ENCODE measurements around the gene THYN1. TPM values are rescaled to one million over a fixed set of nuclear protein-coding genes. Genes with fewer than 3 reads are reported as not detected.
"Not testable (repeated sequence)": the region's sequence is repeated elsewhere in the genome, so short reads cannot be mapped to it uniquely, and the experiment has no call there.

Gene THYN1
- total RNA-seq, 1 donor from 2014 or later = 49.4 TPM

GRCh38 chr11:134275534-134276395 is 22.6 kb upstream of the THYN1 start, which contains the start of gene GLB1L3:
Gene GLB1L3 (plus strand): TSS chr11:134276379. CDS start chr11:134276741, 362 bp downstream.
- intact Hi-C loops (cut with micrococcal nuclease) = loop anchor here (1.0 to 5.0 kb wide), 9 partner anchors 13 to 327 kb away; partner anchors contain the start of genes ACAD8, B3GAT1, GLB1L2 and JAM3

GRCh38 chr11:134275188-134275533 is 22.0 kb upstream of the THYN1 start:
- intact Hi-C loops (cut with micrococcal nuclease) = loop anchor here (1.0 to 5.0 kb wide), 5 partner anchors 22 to 206 kb away; partner anchors contain the start of genes ACAD8, B3GAT1, GLB1L2 and JAM3

DNA sequence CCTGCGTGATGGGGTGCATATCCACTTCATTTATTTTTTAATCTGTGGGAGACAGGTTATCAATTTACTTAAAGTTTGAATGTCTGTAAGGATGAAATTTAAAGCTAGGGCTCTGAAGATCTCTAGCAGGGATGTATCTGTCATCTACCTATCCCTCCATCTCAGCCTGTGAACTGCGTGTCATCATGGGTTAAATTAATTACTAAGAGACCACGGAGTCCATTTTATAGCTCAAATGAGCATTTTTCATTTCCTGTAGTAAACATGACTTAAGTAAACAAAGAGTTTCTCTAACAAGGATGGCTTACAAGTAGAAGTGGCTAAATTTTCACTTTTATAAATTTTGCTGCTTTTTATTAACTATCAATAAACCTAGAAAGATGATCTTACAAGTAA is 20.2 kb upstream of the THYN1 start:
- intact Hi-C loops (cut with micrococcal nuclease) = no loop called here

GRCh38 chr11:134272381-134273316 is 19.5 kb upstream of the THYN1 start:
- intact Hi-C loops (cut with micrococcal nuclease) = no loop called here

GRCh38 chr11:134271978-134272377 is 18.8 kb upstream of the THYN1 start:
- intact Hi-C loops (cut with micrococcal nuclease) = no loop called here

DNA sequence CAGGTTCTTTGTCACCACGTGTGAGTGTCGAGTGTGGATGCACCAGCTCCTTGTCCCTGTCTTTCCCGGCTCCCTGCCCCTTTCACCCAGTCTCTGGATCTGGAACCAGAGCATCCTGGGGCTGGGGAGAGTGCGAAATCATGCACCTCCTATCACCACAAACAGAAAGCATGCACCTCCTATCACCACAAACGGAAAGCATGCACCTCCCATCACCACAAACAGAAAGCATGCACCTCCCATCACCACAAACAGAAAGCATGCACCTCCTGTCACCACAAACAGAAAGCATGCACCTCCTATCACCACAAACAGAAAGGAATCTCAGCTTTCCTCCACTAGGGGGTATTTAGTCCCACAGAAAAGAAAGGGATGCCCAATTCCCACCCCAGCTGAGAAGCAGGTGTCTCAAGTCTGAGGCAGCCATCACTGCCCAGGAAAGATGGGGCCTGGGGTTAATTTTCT is 17.1 kb upstream of the THYN1 start:
- intact Hi-C loops (cut with micrococcal nuclease) = loop anchor here (1.0 kb wide), 2 partner anchors 17 to 45 kb away; partner anchors contain the start of genes ACAD8 and THYN1

GRCh38 chr11:134267966-134268365 is 14.8 kb upstream of the THYN1 start:
- intact Hi-C loops (cut with micrococcal nuclease) = no loop called here

GRCh38 chr11:134267461-134267860 is 14.3 kb upstream of the THYN1 start:
- intact Hi-C loops (cut with micrococcal nuclease) = no loop called here

DNA sequence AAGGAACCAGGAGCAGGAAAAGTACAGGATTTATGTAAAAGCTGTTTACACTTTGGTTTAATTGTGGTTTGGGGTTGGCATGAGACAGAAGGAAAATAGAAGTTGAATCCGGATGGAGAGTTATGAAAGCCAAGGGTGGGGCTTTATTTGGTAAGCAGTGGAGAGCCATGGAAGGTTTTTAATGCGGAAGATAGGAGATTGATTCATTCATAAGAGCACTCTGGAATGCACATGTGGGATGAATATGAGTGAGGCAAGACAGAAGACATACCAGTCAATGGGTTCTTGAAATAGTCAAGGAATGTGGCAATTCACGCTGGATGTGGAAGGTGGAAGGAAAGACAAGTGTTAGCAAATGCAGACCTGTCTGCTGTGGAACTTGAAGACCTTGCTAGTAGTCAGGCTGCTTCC is 13.7 kb upstream of the THYN1 start:
- intact Hi-C loops (cut with micrococcal nuclease) = no loop called here

- intact Hi-C loops (cut with micrococcal nuclease) = no loop called here
These were observed 13.3 kb upstream of the THYN1 start for GRCh38 chr11:134266440-134266839.

GRCh38 chr11:134264966-134265764 is 12.0 kb upstream of the THYN1 start:
- intact Hi-C loops (cut with micrococcal nuclease) = no loop called here

GRCh38 chr11:134261626-134262488 is 8.7 kb upstream of the THYN1 start:
- intact Hi-C loops (cut with micrococcal nuclease) = loop anchor here (1.0 kb wide), 3 partner anchors 9 to 98 kb away; partner anchors contain the start of genes ACAD8, GLB1L3 and THYN1

- intact Hi-C loops (cut with micrococcal nuclease) = no loop called here
These were observed 7.8 kb upstream of the THYN1 start for GRCh38 chr11:134260983-134261382.

GRCh38 chr11:134260503-134260902 is 7.4 kb upstream of the THYN1 start:
- intact Hi-C loops (cut with micrococcal nuclease) = no loop called here

DNA sequence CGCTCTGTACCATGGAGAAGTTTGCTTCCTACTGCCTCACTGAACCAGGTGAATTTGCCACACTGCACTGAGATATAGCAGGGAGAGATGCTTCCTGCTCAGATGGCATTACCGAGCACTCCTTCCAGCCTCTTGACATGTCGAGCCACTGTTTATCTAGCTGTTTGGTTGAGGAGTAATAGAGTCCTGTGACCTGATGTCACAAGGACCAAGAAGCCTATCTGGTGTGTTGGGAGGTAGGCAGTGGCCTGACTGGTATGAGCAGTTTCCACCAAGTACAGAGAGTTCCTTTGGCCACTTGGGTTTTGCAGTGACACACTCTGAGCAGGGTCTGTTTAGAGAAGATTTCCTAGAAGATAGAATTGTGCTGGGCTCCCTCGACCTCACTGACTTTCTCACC is 5.4 kb upstream of the THYN1 start:
- intact Hi-C loops (cut with micrococcal nuclease) = no loop called here

DNA sequence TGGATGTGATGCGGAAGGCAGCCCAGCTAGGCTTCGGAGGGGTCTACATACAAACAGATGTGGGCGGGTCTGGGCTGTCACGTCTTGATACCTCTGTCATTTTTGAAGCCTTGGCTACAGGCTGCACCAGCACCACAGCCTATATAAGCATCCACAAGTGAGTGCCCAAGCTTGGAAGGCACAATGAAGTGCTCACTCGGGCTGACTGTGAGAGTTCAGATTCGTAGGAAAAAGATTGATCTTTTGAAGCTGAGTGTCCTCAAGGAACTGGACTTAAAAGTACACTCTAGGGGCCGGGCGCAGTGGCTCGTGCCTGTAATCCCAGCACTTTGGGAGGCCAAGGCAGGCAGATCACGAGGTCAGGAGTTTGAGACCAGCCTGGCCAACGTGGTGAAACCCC is 3.9 kb upstream of the THYN1 start:
- intact Hi-C loops (cut with micrococcal nuclease) = no loop called here

DNA sequence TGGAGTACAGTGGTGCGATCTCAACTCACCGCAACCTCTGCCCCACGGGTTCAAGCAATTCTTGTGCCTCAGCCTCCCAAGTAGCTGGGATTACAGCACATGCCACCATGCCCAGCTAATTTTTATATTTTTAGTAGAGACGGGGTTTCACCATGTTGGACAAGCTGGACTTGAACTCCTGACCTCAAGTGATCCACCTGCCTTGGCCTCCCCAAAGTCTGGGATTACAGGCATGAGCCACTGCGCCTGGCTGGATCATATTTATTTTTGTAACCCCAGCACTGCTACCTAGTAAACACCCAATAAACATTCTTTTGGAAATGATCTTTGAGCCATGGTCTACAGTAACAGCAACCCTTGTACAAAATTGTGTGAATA is 2.0 kb upstream of the THYN1 start:
- intact Hi-C loops (cut with micrococcal nuclease) = not testable (repeated sequence)

DNA sequence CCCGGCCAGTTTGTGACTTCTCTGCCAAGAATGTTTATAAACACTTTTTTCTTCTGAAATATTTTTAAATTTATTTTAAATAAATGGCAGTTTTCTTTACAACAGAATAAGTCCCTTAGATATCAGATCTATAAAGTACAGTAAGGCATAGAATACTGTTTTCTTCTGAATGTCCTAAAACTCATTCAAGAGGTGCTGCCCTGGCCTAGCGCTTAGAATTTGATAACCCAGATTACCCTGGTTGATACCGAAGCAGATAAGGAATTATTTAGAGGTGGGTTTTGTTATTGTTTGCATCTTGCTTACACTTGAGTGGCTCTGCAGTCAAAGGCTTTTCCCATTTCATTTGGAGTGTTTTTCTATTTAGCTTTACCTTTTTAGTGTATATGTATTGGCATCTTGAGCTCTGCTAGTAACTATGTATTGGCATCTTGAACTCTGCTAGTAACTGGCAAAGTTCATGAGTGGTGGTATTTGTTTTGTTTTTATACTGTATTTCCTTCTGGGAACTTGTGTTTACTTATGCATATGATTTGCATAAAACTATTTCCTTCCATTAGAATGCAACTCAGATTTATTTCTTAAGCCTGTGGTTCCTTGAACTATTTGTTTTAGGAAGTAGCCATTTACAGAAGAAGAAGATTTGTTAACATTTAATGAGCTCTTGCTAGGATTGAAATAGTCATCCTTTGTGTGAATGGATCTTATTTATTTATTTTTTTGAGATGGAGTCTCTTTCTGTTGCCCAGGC is 1.5 kb upstream of the THYN1 start:
- intact Hi-C loops (cut with micrococcal nuclease) = no loop called here

Measured in T-helper 1 cell treated with Interleukin-12 subunit alpha and Interleukin-12 subunit beta and Interleukin-4 antibody, amounts not matched to agents 30 ng/mL and 1 ng/mL, for 36 hours (primary cell).